K562 (cell line): ENCODE data around the gene PLA2G2C. TPM values are rescaled to one million over a fixed set of nuclear protein-coding genes. Genes with fewer than 3 reads are reported as not detected.

Experiments
- BRF2 ChIP-seq: IDR thresholded peaks from 3 replicates; pipeline ENCODE4 v1.6.1; 2011; ENCODE audit warnings: borderline replicate concordance, mild to moderate bottlenecking; ENCODE audit not compliant: insufficient read length, insufficient read depth
- CBX3 ChIP-seq, 2 experiments: IDR thresholded peaks; 1 replicate in 1 of 2; 2 replicates in 1 of 2; pipeline ENCODE4 v1.6.1; 2012; ENCODE audit warnings: inconsistent platforms in 2 of 2, low read length in 2 of 2, borderline replicate concordance in 1 of 2, control low read depth in 1 of 2
- CREB5 ChIP-seq: fragments of 250-450 bp; sonication (Bioruptor Pico); IDR thresholded peaks from 2 replicates; pipeline ENCODE4 v1.5.0; 2020; ENCODE audit warnings: mild to moderate bottlenecking
- DIDO1 ChIP-seq: fragments of 450-650 bp; IDR thresholded peaks from 2 replicates; pipeline ENCODE4 v1.6.1; 2016; ENCODE audit warnings: low read depth, missing biosample characterization, missing genetic modification characterization
- EHMT2 ChIP-seq: fragments of 450-650 bp; IDR thresholded peaks from 2 replicates; pipeline ENCODE4 v1.6.1; 2018; ENCODE audit warnings: antibody characterized with exemption
- ELF1 ChIP-seq: fragments of 200-800 bp; sonication (Bioruptor generic); IDR thresholded peaks from 2 replicates; pipeline ENCODE4 v1.6.1; 2016; ENCODE audit warnings: missing genetic modification characterization, missing compliant biosample characterization
- EWSR1 ChIP-seq: fragments of 450-650 bp; IDR thresholded peaks from 2 replicates; pipeline ENCODE4 v1.6.1; 2018; ENCODE audit warnings: borderline replicate concordance, mild to moderate bottlenecking, low read depth, moderate library complexity; ENCODE audit not compliant: partially characterized antibody
- FIP1L1 ChIP-seq: fragments of 200-400 bp; formaldehyde crosslinking; IDR thresholded peaks from 2 replicates; pipeline ENCODE4 v1.6.1; 2018; ENCODE audit warnings: mild to moderate bottlenecking, low read depth, low read length; ENCODE audit not compliant: poor library complexity, severe bottlenecking
- HMG20B ChIP-seq: fragments of 250-450 bp; sonication (Bioruptor Pico); IDR thresholded peaks from 2 replicates; pipeline ENCODE4 v1.5.0; 2021; ENCODE audit warnings: mild to moderate bottlenecking
- HNRNPH1 ChIP-seq: fragments of 200-400 bp; formaldehyde crosslinking; optimal IDR thresholded peaks from 2 replicates; pipeline ENCODE3; 2017; ENCODE audit warnings: low read depth, mild to moderate bottlenecking, low read length, moderate library complexity
- HNRNPL ChIP-seq: fragments of 200-400 bp; formaldehyde crosslinking; IDR thresholded peaks from 2 replicates; pipeline ENCODE4 v1.6.1; 2017; ENCODE audit warnings: low read depth, mild to moderate bottlenecking, low read length
- KDM2B ChIP-seq: fragments of 250-450 bp; sonication (Bioruptor Pico); IDR thresholded peaks from 2 replicates; pipeline ENCODE4 v1.8.0; 2021; ENCODE audit warnings: mild to moderate bottlenecking, moderate library complexity
- MECOM ChIP-seq: fragments of 250-450 bp; sonication (Bioruptor Pico); IDR thresholded peaks from 2 replicates; pipeline ENCODE4 v1.8.0; 2022; ENCODE audit warnings: inconsistent platforms
- NFE2 ChIP-seq: IDR thresholded peaks from 2 replicates; pipeline ENCODE4 v1.6.1; 2014; ENCODE audit warnings: antibody characterized with exemption, low read depth
- PHTF2 ChIP-seq: fragments of 250-450 bp; sonication (Bioruptor Pico); IDR thresholded peaks from 2 replicates; pipeline ENCODE4 v1.5.0; 2021; ENCODE audit warnings: mild to moderate bottlenecking
- POLR2AphosphoS5 ChIP-seq: IDR thresholded peaks from 2 replicates; pipeline ENCODE4 v1.6.1; 2011; ENCODE audit warnings: mild to moderate bottlenecking, low read depth, low read length, moderate library complexity; ENCODE audit not compliant: control insufficient read depth, insufficient read depth
- PREB ChIP-seq: sonication (generic); formaldehyde crosslinking; IDR thresholded peaks from 2 replicates; pipeline ENCODE4 v1.8.1; 2023; ENCODE audit warnings: mild to moderate bottlenecking, missing genetic modification reagents
- PTRF ChIP-seq: fragments of 450-650 bp; IDR thresholded peaks from 2 replicates; pipeline ENCODE4 v1.6.1; 2016; ENCODE audit warnings: mild to moderate bottlenecking, missing genetic modification characterization, missing compliant biosample characterization
- RBFOX2 ChIP-seq: fragments of 200-400 bp; formaldehyde crosslinking; IDR thresholded peaks from 2 replicates; pipeline ENCODE4 v1.6.1; 2017; ENCODE audit warnings: low read depth, mild to moderate bottlenecking, low read length, moderate library complexity
- RUNX1 ChIP-seq: sonication (generic); IDR thresholded peaks from 2 replicates; pipeline ENCODE4 v1.6.1; 2016; ENCODE audit warnings: antibody characterized with exemption, low read depth
- SMARCA4 ChIP-seq: fragments of 450-650 bp; IDR thresholded peaks from 2 replicates; pipeline ENCODE4 v1.6.1; 2016
- SP2 ChIP-seq: IDR thresholded peaks from 2 replicates; pipeline ENCODE4 v1.6.1; 2011; ENCODE audit warnings: mild to moderate bottlenecking, low read depth, low read length, moderate library complexity; ENCODE audit not compliant: poor library complexity, severe bottlenecking; ENCODE audit errors: extremely low read depth
- SPI1 ChIP-seq: IDR thresholded peaks from 2 replicates; pipeline ENCODE4 v1.6.1; 2011; ENCODE audit warnings: low read depth, low read length, control low read depth, borderline replicate concordance
- SRSF1 ChIP-seq: fragments of 200-400 bp; formaldehyde crosslinking; IDR thresholded peaks from 2 replicates; pipeline ENCODE4 v1.6.1; 2017; ENCODE audit warnings: mild to moderate bottlenecking, low read depth, low read length, moderate library complexity
- TOE1 ChIP-seq, 2 experiments: fragments of 450-650 bp in 1 of 2; sonication (generic) in 1 of 2; formaldehyde crosslinking in 1 of 2; IDR thresholded peaks; 2 replicates each; pipeline versions ENCODE4 v1.7.1 to v1.8.0; 2016 to 2022; ENCODE audit warnings: borderline replicate concordance in 2 of 2, mild to moderate bottlenecking in 2 of 2, antibody characterized with exemption in 1 of 2, inconsistent platforms in 1 of 2, low read depth in 1 of 2, missing genetic modification reagents in 1 of 2, moderate library complexity in 1 of 2
- ZNF445 ChIP-seq: fragments of 250-450 bp; sonication (Bioruptor Pico); IDR thresholded peaks from 2 replicates; pipeline ENCODE4 v1.4.0; 2020; ENCODE audit warnings: low read depth, mild to moderate bottlenecking, moderate library complexity
- polyA plus RNA-seq, 8 experiments: library from polyadenylated mRNA; depleted of rRNA in 4 of 8; stranded (reverse) in 5 of 8; unstranded in 3 of 8; fragments of >200 nt; fragmentation: Nextera tagmentation in 2 of 8; fragmentation: Illumina TruSeq in 1 of 8; extraction: Ambion mirVana in 2 of 8; extraction: Trizol in 1 of 8; gene quantifications; 2 replicates each; pipeline versions ENCODE4 v1.2.1 to v1.2.3, GENCODE V29; 2011 to 2014; ENCODE audit warnings: inconsistent platforms in 1 of 8, missing spikeins in 1 of 8
- total RNA-seq, 7 experiments: library from RNA; depleted of rRNA in 6 of 7; stranded (reverse); fragments of >200 nt in 6 of 7; fragmentation: Illumina TruSeq in 2 of 7; extraction: Trizol in 2 of 7; gene quantifications; 2 replicates each; pipeline versions ENCODE4 v1.2.1 to v1.2.3, GENCODE V29; 2011 to 2021; ENCODE audit warnings: low replicate concordance in 1 of 7

The PLA2G2C gene
- total and polyA plus RNA-seq, 9 of the 15 experiments (the other 6 are each of a cell fraction or from before 2014, with no cell fraction given): 0.14 to 0.49 (median 0.21) TPM

- TF ChIP-seq PHTF2 (CRISPR knock-in tag): no peak
- no peak for TF ChIP-seq PTRF
- 0 out of 2 replicates have a peak, but pooled peaks have one; percentile 19 for TF ChIP-seq RBFOX2
- no peak for TF ChIP-seq TOE1 (IDR thresholded peaks at IDR 0.05; ENCODE audit: borderline replicate concordance)
- no peak for TF ChIP-seq TOE1 (CRISPR knock-in tag; IDR thresholded peaks at IDR 0.05; ENCODE audit: borderline replicate concordance, low read depth)
- TF ChIP-seq CREB5 (CRISPR knock-in tag): no peak
- TF ChIP-seq SPI1: 0 out of 2 replicates have a peak, but pooled peaks have one; percentile 30
- TF ChIP-seq DIDO1 (tag): no peak
- no peak for TF ChIP-seq SP2
- TF ChIP-seq EHMT2: no peak
- TF ChIP-seq ZNF445 (CRISPR knock-in tag): no peak
- TF ChIP-seq SMARCA4: 0 out of 2 replicates have a peak, but pooled peaks have one; percentile 13
- TF ChIP-seq CBX3 (IDR thresholded peaks at IDR 0.05; ENCODE audit: borderline replicate concordance in 1 of 2, low read length in 2 of 2): no peak
- no peak for TF ChIP-seq MECOM (CRISPR knock-in tag)
- no peak for TF ChIP-seq RUNX1
- no peak for TF ChIP-seq POLR2AphosphoS5
- TF ChIP-seq SRSF1: no peak
- TF ChIP-seq PREB (CRISPR knock-in tag): no peak
- TF ChIP-seq KDM2B (CRISPR knock-in tag): no peak
- no peak for TF ChIP-seq FIP1L1
- no peak for TF ChIP-seq BRF2
- TF ChIP-seq ELF1 (tag): 0 out of 2 replicates have a peak, but pooled peaks have one; percentile 41
- no peak for TF ChIP-seq HMG20B (CRISPR knock-in tag)
- no peak for TF ChIP-seq HNRNPL
- TF ChIP-seq HNRNPH1: no peak
- no peak for TF ChIP-seq EWSR1
- no peak for TF ChIP-seq NFE2
Measured at GRCh38 chr1:20212685-20213331, 26.5 kb upstream of the PLA2G2C start (continued).
